Vagina (tissue), 2 donors: Measurements from ENCODE around the gene VPS8. TPM values are rescaled to one million over a fixed set of nuclear protein-coding genes. Genes with fewer than 3 reads are reported as not detected.

Experiments
- DNase-seq, 2 donors: peaks; one replicate each; pipeline ENCODE4 v3.0.0-alpha.2; 2017; ENCODE audit errors: extremely low spot score in 2 of 2
- H3K27ac ChIP-seq: fragments of 200-600 bp; sonication (generic); one replicate; pipeline ENCODE4 v1.5.1; 2019
- H3K27me3 ChIP-seq: fragments of 200-600 bp; sonication (generic); one replicate; pipeline ENCODE4 v1.5.1; 2019
- H3K36me3 ChIP-seq, 2 donors: fragments of 200-600 bp; sonication (generic); one replicate each; pipeline ENCODE4 v1.5.1; 2017 to 2019
- H3K4me1 ChIP-seq: fragments of 200-600 bp; sonication (generic); one replicate; pipeline ENCODE4 v1.5.1; 2019
- H3K4me3 ChIP-seq, 2 donors: fragments of 200-600 bp; sonication (generic); 1 replicate in 1 of 2; 2 replicates in 1 of 2; pipeline ENCODE4 v1.5.1; 2016 to 2019
- H3K9me3 ChIP-seq: fragments of 200-600 bp; sonication (generic); one replicate; pipeline ENCODE4 v1.5.1; 2019
- CTCF ChIP-seq, 3 experiments: fragments of 450-650 bp in 2 of 3; fragments of 200-600 bp in 1 of 3; sonication (generic) in 1 of 3; IDR thresholded peaks; one replicate each; pipeline ENCODE4 v1.5.1; 2017 to 2019; ENCODE audit warnings: antibody characterized with exemption in 3 of 3, mild to moderate bottlenecking in 2 of 3, moderate library complexity in 2 of 3
- POLR2A ChIP-seq, 2 donors: fragments of 450-650 bp; IDR thresholded peaks; one replicate each; pipeline ENCODE4 v1.6.1; 2017; ENCODE audit warnings: antibody characterized with exemption in 2 of 2, mild to moderate bottlenecking in 2 of 2, moderate library complexity in 2 of 2
- POLR2AphosphoS5 ChIP-seq, 2 donors: sonication (generic); formaldehyde crosslinking; IDR thresholded peaks; one replicate each; pipeline ENCODE4 v1.9.0; 2017; ENCODE audit warnings: antibody characterized with exemption in 2 of 2, mild to moderate bottlenecking in 2 of 2, low read depth in 1 of 2; ENCODE audit not compliant: insufficient read depth in 1 of 2
- intact Hi-C: fragments of 100-400 bp; cut with DNase I; formaldehyde crosslinking; loops from one replicate; pipeline ENCODE4 v1.15.1; 2023
- total RNA-seq: library from RNA; depleted of rRNA; stranded (reverse); fragments of >200 nt; gene quantifications from one replicate; pipeline ENCODE4 v1.2.3, GENCODE V29; 2016

The VPS8 gene
- total RNA-seq, 1 donor from 2014 or later, result 52.3 TPM

- no peak overlapping the region for H3K4me3 ChIP-seq
- no peaks in the 10 kb centered on the region for H3K27me3 ChIP-seq
- no peak overlapping the region for H3K27ac ChIP-seq
- H3K4me1 ChIP-seq, result no peaks in the 10 kb centered on the region
- no peak for DNase-seq
- H3K36me3 ChIP-seq, result peaks cover 0 to 22% of the 10 kb centered on the region in 2 donors
- TF ChIP-seq CTCF (IDR thresholded peaks at IDR 0.05) (no peak), POLR2A (IDR thresholded peaks at IDR 0.05) (no peak), POLR2AphosphoS5 (IDR thresholded peaks at IDR 0.05; ENCODE audit: insufficient read depth in 1 of 2, low read depth in 1 of 2) (no peak)
- no peaks in the 10 kb centered on the region for H3K9me3 ChIP-seq
- intact Hi-C loops, result no loop called here
Observed at GRCh38 chr3:184941408-184941807, 129.4 kb downstream of the VPS8 start.

DNA sequence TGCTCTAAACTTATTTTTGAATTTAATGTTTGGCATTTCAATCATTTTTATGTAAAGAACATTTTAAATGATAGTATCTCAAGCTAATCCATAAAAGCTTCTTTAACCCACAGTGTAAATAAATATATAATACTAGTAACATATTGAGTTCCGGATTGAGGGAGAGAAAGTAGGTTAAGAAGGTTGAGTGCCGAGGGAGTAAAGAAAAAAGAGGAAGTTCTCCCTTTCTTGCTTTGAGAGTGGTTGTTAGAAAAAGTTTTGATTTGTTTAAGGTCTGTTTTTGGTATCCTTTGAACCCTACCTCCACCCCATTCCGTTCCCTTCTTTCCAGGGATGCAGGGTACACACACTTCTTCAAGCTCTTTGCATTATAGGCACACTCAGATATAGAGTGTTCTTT, 130.8 kb downstream of the VPS8 start:
- Histone ChIP-seq H3K4me3 (no peak overlapping the region), H3K4me1 (no peaks in the 10 kb centered on the region), H3K27ac (no peak overlapping the region), H3K36me3 (peaks cover 0 to 22% of the 10 kb centered on the region in 2 donors), H3K9me3 (no peaks in the 10 kb centered on the region), H3K27me3 (no peaks in the 10 kb centered on the region)
- DNase-seq, result no peak
- TF ChIP-seq POLR2AphosphoS5 (IDR thresholded peaks at IDR 0.05; ENCODE audit: insufficient read depth in 1 of 2, low read depth in 1 of 2) (no peak), CTCF (IDR thresholded peaks at IDR 0.05) (no peak), POLR2A (IDR thresholded peaks at IDR 0.05) (no peak)
- intact Hi-C loops, result no loop called here

GRCh38 chr3:184944241-184944640, 132.3 kb downstream of the VPS8 start:
- no peak for DNase-seq
- H3K27ac ChIP-seq, result no peak overlapping the region
- intact Hi-C loops, result no loop called here
- no peaks in the 10 kb centered on the region for H3K27me3 ChIP-seq
- H3K36me3 ChIP-seq, result peaks cover 0 to 22% of the 10 kb centered on the region in 2 donors
- no peaks in the 10 kb centered on the region for H3K9me3 ChIP-seq
- H3K4me3 ChIP-seq, result no peak overlapping the region
- no peaks in the 10 kb centered on the region for H3K4me1 ChIP-seq
- TF ChIP-seq CTCF (IDR thresholded peaks at IDR 0.05) (no peak), POLR2A (IDR thresholded peaks at IDR 0.05) (no peak)

DNA sequence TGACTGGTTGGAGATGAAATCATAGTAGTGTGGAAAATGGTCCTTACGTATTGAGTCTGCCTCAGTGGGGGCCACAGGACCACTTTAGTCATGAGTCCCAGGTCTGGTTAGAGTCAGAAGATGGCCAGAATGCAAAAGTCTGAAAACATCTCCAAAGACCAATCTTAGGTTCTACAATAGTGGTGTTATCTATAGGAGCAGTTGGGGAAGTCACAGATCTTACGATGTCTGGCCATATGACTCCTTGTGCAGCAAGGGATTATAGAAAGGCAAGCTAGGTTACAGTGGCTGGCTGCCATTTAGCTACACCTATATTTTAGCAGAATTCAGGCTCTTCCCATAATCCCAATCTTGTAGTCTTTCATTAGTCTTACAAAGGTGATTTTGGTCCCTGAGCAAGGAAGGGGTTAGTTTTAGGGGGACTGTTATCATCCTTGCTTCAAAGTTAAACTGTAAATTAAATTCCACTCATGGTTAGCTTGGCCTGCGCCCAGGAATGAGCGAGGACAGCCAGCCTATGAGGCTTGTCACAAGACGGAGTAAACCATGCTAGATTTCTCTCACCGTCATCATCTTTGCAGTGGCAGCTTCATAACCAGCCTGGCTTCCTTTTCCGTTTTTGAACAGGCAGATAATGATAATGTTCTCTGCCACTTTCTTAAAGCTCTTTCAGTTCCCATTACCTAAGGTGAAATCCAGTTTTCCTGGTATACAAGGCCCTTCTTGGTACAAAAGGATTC, 134.1 kb downstream of the VPS8 start:
- DNase-seq, result no peak
- Histone ChIP-seq H3K4me3 (no peak overlapping the region), H3K4me1 (no peaks in the 10 kb centered on the region), H3K9me3 (no peaks in the 10 kb centered on the region), H3K27me3 (no peaks in the 10 kb centered on the region), H3K36me3 (peaks cover 0 to 22% of the 10 kb centered on the region in 2 donors), H3K27ac (no peak overlapping the region)
- intact Hi-C loops, result no loop called here
- no peak for TF ChIP-seq POLR2AphosphoS5 (IDR thresholded peaks at IDR 0.05; ENCODE audit: insufficient read depth in 1 of 2, low read depth in 1 of 2)
- TF ChIP-seq POLR2A (IDR thresholded peaks at IDR 0.05), result no peak
- TF ChIP-seq CTCF (IDR thresholded peaks at IDR 0.05), result no peak

DNA sequence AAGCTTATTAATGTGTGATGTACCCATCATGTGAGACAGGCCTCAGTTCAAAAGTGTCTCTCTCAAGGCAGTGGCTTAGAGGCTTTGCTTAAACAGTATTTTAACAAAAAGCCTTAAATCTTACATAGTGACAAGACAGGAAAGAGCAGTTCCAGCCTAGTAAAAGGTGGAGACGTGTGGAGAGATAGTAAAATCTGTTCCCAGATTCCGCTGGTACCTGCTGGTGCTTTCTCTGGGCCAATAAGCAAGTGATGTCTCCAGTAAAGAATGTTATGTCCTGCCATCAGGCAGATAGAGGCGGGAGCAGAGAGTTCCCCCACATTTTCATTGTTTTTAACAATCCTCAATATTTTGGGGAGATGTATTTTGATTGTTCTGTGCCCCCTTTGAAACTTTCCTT, 135.0 kb downstream of the VPS8 start:
- TF ChIP-seq POLR2A (IDR thresholded peaks at IDR 0.05) (no peak), CTCF (IDR thresholded peaks at IDR 0.05) (no peak), POLR2AphosphoS5 (IDR thresholded peaks at IDR 0.05; ENCODE audit: insufficient read depth in 1 of 2, low read depth in 1 of 2) (no peak)
- DNase-seq, result no peak
- H3K9me3 ChIP-seq, result no peaks in the 10 kb centered on the region
- H3K27ac ChIP-seq, result no peak overlapping the region
- H3K36me3 ChIP-seq, result peaks cover 0 to 22% of the 10 kb centered on the region in 2 donors
- no peak overlapping the region for H3K4me3 ChIP-seq
- intact Hi-C loops, result no loop called here
- no peaks in the 10 kb centered on the region for H3K27me3 ChIP-seq
- no peaks in the 10 kb centered on the region for H3K4me1 ChIP-seq
